Aorta (tissue), 5 donors: ENCODE data around the gene MAP6D1. TPM values are rescaled to one million over a fixed set of nuclear protein-coding genes. Genes with fewer than 3 reads are reported as not detected.
A peak's percentile ranks its signal among the peaks of the same experiment; 100 is the strongest.

ENCODE experiments used
- ATAC-seq: fragments of 200-7000 bp; cut with Tn5 transposase; one replicate; pipeline ENCODE4 v1.9.1; 2022; ENCODE audit warnings: moderate library complexity; ENCODE audit not compliant: low FRiP score
- DNase-seq, 2 donors: peaks; one replicate each; pipeline ENCODE4 v3.0.0-alpha.2; 2020
- H3K27ac ChIP-seq, 2 donors: one replicate each; pipeline ENCODE4 v1.5.1; 2013; ENCODE audit warnings: low read length in 2 of 2, mild to moderate bottlenecking in 2 of 2, moderate library complexity in 2 of 2, control low read depth in 1 of 2, inconsistent platforms in 1 of 2, low read depth in 1 of 2
- H3K27me3 ChIP-seq, 2 donors: one replicate each; pipeline ENCODE4 v1.6.1; 2013; ENCODE audit warnings: control low read depth in 1 of 2, low read length in 1 of 2, mild to moderate bottlenecking in 1 of 2, moderate library complexity in 1 of 2; ENCODE audit not compliant: insufficient read depth in 2 of 2, control insufficient read depth in 1 of 2
- H3K36me3 ChIP-seq, 2 donors: one replicate each; pipeline ENCODE4 v1.6.1; 2013; ENCODE audit warnings: control low read depth in 1 of 2, low read length in 1 of 2, mild to moderate bottlenecking in 1 of 2; ENCODE audit not compliant: insufficient read depth in 2 of 2, control insufficient read depth in 1 of 2
- H3K4me1 ChIP-seq, 2 donors: one replicate each; pipeline ENCODE4 v1.6.1; 2013; ENCODE audit warnings: low read length in 2 of 2, control low read depth in 1 of 2, mild to moderate bottlenecking in 1 of 2, moderate library complexity in 1 of 2; ENCODE audit not compliant: insufficient read depth in 2 of 2, control insufficient read depth in 1 of 2
- H3K4me3 ChIP-seq, 2 donors: one replicate each; pipeline ENCODE4 v1.5.1; 2013; ENCODE audit warnings: low read length in 2 of 2, control low read depth in 1 of 2, mild to moderate bottlenecking in 1 of 2
- H3K9me3 ChIP-seq: one replicate; pipeline ENCODE4 v1.6.1; 2013; ENCODE audit warnings: mild to moderate bottlenecking, low read length; ENCODE audit not compliant: control insufficient read depth
- WGBS, 2 donors: extraction: QIAGEN DNeasy Blood & Tissue Kit; methylation state at CpG; one replicate each; pipeline ENCODE4 v1.1.7; 2013; 5-methylcytosine and 5-hydroxymethylcytosine counted together
- intact Hi-C, 2 donors: fragments of 100-400 bp; cut with DNase I; formaldehyde crosslinking; loops; one replicate each; pipeline versions ENCODE4 v1.14.2 to v1.15.0; 2022
- polyA plus RNA-seq, 2 donors: library from polyadenylated mRNA; stranded (reverse); fragments of 200-250 nt; gene quantifications; one replicate each; pipeline ENCODE4 v1.2.3, GENCODE V29; 2013
- total RNA-seq, 2 donors: library from RNA; stranded (reverse); fragmentation: NEBNext Ultra II Directional; extraction: Animal tissue kit (Norgen Biotek cat#: 25700); gene quantifications; one replicate each; pipeline ENCODE4 v1.2.1, GENCODE V29; 2021
- donor health status: healthy with polysubstance abuse.
- donor health status: Bipolar disorder and iron deficiency.
- donor health status: DM: no; HTN: no; CAD: no.
- donor health status: DM: no; HTN: no; CAD: no.
- donor health status: DM: yes; HTN: yes; CAD: no.

Gene MAP6D1
- total and polyA plus RNA-seq, 4 donors, result 1.7 TPM; not detected in 2

GRCh38 chr3:183828538-183828870 is 3.1 kb upstream of the MAP6D1 start:
- WGBS, 2 donors, result 85 to 91% methylated on average over 7 of the region's 7 CpGs
- Histone ChIP-seq H3K4me1 (no peaks in the 10 kb centered on the region), H3K9me3 (no peaks in the 10 kb centered on the region), H3K4me3 (no peak overlapping the region), H3K36me3 (peaks cover 0 to 9% of the 10 kb centered on the region in 2 donors), H3K27me3 (no peaks in the 10 kb centered on the region), H3K27ac (no peak overlapping the region)
- no peak for ATAC-seq
- intact Hi-C loops, result no loop called here
- DNase-seq, result no peak

- peaks cover 0 to 7% of the 10 kb centered on the region in 2 donors for H3K36me3 ChIP-seq
- WGBS, 2 donors, result 75 to 86% methylated on average over 14 of the region's 14 CpGs
Measured at GRCh38 chr3:183827809-183828537, 2.6 kb upstream of the MAP6D1 start.

GRCh38 chr3:183826448-183827250 is 1.3 kb upstream of the MAP6D1 start:
- Histone ChIP-seq H3K4me3 (no peak overlapping the region), H3K9me3 (no peaks in the 10 kb centered on the region), H3K27ac (no peak overlapping the region), H3K4me1 (no peaks in the 10 kb centered on the region), H3K27me3 (no peaks in the 10 kb centered on the region), H3K36me3 (peaks cover 0 to 1% of the 10 kb centered on the region in 2 donors)
- intact Hi-C loops, result no loop called here
- ATAC-seq (no peak), DNase-seq (no peak)
- WGBS, 2 donors, result 90 to 92% methylated on average over 14 of the region's 14 CpGs

More at GRCh38 chr3:183827809-183828537, 2.6 kb upstream of the MAP6D1 start:
- Histone ChIP-seq H3K4me1 (no peaks in the 10 kb centered on the region), H3K27ac (no peak overlapping the region), H3K27me3 (no peaks in the 10 kb centered on the region), H3K9me3 (no peaks in the 10 kb centered on the region), H3K4me3 (no peak overlapping the region)
- intact Hi-C loops, result no loop called here
- DNase-seq (no peak), ATAC-seq (no peak)

GRCh38 chr3:183824761-183825455 is 469 bp downstream of the MAP6D1 start:
- WGBS, 2 donors, result 2% methylated on average over 69 to 88 of the region's 88 CpGs
- no peaks in the 10 kb centered on the region for H3K9me3 ChIP-seq
- H3K4me3 ChIP-seq, result peak overlapping the region; percentile 29 to 37
- H3K36me3 ChIP-seq, result peaks cover 0 to 1% of the 10 kb centered on the region in 2 donors
- H3K27me3 ChIP-seq, result no peaks in the 10 kb centered on the region
- no peak for DNase-seq
- no peak overlapping the region for H3K27ac ChIP-seq
- intact Hi-C loops, result no loop called here
- ATAC-seq, result peak; percentile 33
- H3K4me1 ChIP-seq, result no peaks in the 10 kb centered on the region

- intact Hi-C loops, result no loop called here
- Histone ChIP-seq H3K36me3 (no peaks in the 10 kb centered on the region), H3K4me3 (no peak overlapping the region), H3K27ac (no peak overlapping the region), H3K4me1 (no peaks in the 10 kb centered on the region), H3K9me3 (no peaks in the 10 kb centered on the region), H3K27me3 (no peaks in the 10 kb centered on the region)
- 86% methylated on average over 5 of the region's 5 CpGs for WGBS, 2 donors
- DNase-seq (no peak), ATAC-seq (no peak)
Measured at GRCh38 chr3:183823963-183824362, 1.4 kb downstream of the MAP6D1 start.

GRCh38 chr3:183822631-183823030 is 2.7 kb downstream of the MAP6D1 start:
- Histone ChIP-seq H3K27me3 (no peaks in the 10 kb centered on the region), H3K4me1 (no peaks in the 10 kb centered on the region), H3K36me3 (no peaks in the 10 kb centered on the region), H3K4me3 (no peak overlapping the region), H3K9me3 (no peaks in the 10 kb centered on the region), H3K27ac (no peak overlapping the region)
- 91 to 93% methylated on average over 13 of the region's 13 CpGs for WGBS, 2 donors
- ATAC-seq (no peak), DNase-seq (no peak)
- intact Hi-C loops, result no loop called here

- Histone ChIP-seq H3K27me3 (no peaks in the 10 kb centered on the region), H3K4me3 (no peak overlapping the region), H3K9me3 (no peaks in the 10 kb centered on the region), H3K36me3 (no peaks in the 10 kb centered on the region), H3K4me1 (no peaks in the 10 kb centered on the region), H3K27ac (no peak overlapping the region)
- 89 to 90% methylated on average over 6 of the region's 6 CpGs for WGBS, 2 donors
- intact Hi-C loops, result no loop called here
- DNase-seq (no peak), ATAC-seq (no peak)
Measured at GRCh38 chr3:183819831-183820230, 5.5 kb downstream of the MAP6D1 start.

- Histone ChIP-seq H3K4me3 (no peak overlapping the region), H3K9me3 (no peaks in the 10 kb centered on the region), H3K36me3 (no peaks in the 10 kb centered on the region), H3K27me3 (no peaks in the 10 kb centered on the region), H3K4me1 (no peaks in the 10 kb centered on the region), H3K27ac (no peak overlapping the region)
- ATAC-seq (no peak), DNase-seq (peak in 1 of 2 donors; percentile 72)
- 87 to 88% methylated on average over 25 of the region's 25 CpGs for WGBS, 2 donors
- intact Hi-C loops, result no loop called here
Measured at GRCh38 chr3:183818706-183819624, 6.4 kb downstream of the MAP6D1 start.
